Ramos (cell line): ENCODE results near the gene HIBCH.
"Not testable (repeated sequence)": the region's sequence is repeated elsewhere in the genome, so short reads cannot be mapped to it uniquely, and the experiment has no call there.

ENCODE experiments used
- in situ Hi-C: fragments of 300-500 bp; cut with MboI; formaldehyde crosslinking; loops from one replicate; pipeline ENCODE4 v1.14.3; 2022; ENCODE audit warnings: low sequenced_read_pairs; ENCODE audit not compliant: unreplicated experiment

Gene HIBCH

DNA sequence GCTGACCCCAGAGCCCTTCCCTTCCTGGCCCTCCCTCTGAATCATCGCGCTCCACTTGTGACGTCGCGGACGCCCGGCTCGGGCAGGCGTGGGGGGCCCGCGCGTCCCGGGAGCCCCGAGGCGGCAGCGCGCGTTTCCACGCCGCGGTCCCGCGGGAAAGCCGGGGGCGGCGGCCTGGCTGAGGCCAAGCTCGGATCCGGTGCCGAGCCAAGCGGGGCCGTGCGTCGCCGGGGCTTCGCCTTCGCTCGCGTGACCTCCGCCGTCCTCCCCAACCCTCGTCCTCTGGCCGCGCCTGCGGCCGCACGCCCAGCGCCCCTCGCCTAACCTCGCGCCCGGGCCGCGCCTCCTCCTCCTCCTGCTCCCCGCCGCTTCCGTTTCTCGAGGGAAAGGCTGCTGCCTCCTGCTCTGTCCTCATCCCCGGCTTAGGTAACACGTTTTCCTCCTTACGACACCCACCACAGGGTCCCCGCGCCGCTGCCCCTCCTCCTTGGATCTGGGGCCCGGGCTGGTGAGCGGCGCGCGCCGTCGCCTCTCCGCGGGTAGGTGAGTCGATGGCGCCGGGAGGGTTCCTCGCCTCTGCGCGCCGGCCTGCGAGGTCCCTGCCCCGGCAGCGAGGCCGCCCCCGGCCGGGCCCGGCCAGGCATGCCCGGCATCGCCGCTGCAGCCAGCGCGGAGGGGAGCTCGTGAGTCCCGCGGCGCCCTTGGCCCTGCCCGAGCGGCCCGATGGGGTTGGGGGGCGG is 24.1 kb upstream of the HIBCH start, which contains the start of gene INPP1:
Gene INPP1 (plus strand): TSS at position 54 of the 740 bp plus-strand sequence. CDS start 16,514 bp downstream, outside the sequence.
- in situ Hi-C loops = no loop called here

DNA sequence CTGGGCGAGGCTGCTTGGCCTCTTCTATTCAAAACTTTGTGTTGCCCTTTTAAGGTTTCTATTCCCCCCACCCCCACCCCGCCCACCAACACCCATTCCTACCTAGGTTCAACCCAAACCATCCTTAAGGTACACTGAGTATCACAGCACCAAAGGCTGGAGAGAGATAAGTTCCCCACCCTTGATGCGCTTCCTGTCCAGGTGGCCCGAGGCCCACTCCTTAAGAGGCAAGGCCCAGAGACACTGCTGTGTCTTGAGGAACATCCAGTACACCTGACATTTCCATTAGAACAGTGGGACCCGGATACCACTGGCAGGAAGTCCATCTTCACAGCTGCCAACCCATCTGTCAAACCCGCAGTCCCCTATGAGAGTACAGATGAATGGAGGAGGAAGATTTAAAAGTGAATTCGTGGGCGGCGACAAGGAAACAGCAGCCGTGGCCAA is 23.5 kb upstream of the HIBCH start:
- in situ Hi-C loops = no loop called here

DNA sequence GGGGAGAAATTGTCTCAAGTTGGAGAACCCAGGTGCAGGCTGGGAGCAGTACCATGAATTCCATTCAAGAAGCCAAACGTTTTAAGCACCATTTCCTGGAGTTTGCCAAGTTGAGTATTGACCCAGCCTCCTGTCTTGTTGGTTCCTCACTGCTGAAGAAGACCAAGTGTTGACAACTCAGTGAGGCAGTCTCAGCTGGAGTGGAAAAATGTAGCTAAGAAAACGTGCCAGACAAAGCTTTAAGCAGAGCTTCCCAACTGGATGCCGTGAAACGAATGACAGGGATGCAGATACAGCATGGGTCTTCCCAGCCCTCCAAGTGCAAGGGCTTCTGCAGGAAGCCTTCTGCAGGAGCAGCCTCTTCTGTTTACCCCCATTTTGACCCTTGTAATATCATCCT is 23.0 kb upstream of the HIBCH start:
- in situ Hi-C loops = no loop called here

DNA sequence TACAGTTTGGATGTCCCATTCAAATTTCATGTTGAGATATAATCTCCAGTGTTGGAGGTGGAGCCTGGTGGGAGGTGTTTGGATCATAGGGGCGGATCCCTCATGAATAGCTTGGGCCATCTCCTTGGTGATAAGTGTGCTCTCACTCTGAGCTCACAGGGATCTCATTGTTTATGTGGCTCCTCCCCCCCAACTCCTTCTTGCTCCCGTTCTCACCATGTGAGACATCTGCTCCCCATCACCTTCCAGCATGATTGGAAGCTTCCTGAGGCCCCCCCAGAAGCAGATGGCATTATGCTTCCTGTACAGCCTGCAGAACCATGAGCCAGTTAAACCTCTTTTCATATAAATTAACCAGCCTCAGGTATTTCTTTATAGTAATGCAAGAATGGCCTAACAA is 20.7 kb upstream of the HIBCH start:
- in situ Hi-C loops = no loop called here

DNA sequence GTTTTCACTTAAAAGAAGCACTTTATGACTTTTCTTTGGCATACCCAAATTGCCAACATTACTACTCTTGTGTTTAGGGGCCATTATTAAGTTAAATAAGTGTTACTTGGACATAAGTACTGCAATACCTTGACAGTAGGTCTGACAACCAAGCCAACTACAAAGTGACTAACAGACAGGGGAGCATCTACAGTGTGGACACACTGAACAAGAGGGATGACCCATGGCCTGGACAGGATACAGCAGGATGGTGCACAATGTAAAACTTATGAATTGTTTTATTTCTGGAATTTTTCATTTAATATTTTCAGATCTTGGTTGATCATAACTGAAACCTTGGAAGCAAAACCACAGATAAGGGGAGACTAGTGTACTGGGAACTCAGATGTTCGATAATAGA is 19.8 kb upstream of the HIBCH start:
- in situ Hi-C loops = no loop called here

DNA sequence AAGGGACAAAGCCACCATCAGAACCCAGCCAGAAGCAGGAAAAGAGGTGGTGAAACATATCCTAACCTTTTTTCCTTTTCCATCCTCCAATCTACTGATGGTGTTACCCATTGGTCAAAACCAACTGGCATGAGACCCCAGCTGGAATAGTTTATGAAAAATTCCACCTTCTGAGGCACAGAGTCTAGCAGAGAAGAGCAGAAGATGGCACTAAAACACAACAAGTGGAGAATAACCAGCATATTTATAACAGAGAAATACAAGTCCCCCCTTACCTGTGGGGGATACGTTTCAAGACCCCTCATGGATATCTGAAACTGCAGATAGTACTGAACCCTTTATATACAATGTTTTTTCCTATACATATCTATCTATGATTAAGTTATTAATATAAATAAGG is 18.8 kb upstream of the HIBCH start:
- in situ Hi-C loops = no loop called here

DNA sequence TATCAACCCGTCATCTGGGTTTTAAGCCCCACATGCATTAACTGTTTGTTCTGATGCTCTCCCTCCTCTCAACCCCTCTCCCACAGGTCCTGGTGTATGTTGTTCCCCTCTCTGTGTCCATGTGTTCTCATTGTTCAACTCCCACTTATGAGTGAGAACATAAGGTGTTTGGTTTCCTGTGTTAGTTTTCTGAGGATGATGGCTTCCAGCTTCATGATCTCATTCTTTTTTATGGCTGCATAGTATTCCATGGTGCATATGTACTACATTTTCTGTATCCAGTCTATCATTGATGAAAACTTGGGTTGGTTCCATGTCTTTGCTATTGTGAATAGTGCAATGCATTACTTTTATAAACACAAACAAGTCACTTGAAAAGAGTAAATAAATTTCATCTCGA is 16.8 kb upstream of the HIBCH start:
- in situ Hi-C loops = no loop called here

DNA sequence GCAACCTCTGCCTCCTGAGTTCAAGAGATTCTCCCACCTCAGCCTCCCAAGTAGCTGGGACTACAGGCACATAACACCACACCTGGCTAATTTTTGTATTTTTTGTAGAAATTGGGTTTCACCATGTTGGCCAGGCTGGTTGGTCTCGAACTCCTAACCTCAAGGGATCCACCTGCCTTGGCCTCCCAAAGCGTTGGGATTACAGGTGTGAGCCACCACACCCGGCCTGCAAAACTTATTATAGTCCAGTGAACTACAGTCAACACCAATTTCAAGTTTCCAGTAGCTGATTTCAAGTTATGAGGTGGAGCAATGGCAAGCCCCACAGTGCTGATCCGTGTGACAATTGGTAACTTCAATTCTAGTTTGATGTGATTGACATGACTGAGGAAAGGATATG is 16.0 kb upstream of the HIBCH start:
- in situ Hi-C loops = not testable (repeated sequence)

DNA sequence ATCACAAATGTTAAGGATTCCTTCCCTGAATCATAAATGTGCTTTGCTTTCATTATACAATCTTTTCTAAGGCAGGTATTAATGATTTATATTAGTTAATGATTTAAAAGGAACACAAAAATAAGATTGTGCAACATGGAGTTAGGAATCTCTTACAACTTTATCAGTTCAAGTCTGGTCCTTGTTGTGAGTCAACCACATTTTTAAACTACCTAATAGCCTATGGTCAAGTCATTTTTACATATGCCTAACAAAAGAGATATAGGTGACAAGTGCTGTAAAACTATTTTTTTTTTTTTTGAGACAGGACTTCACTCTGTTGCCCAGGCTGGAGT is 15.6 kb upstream of the HIBCH start:
- in situ Hi-C loops = no loop called here

DNA sequence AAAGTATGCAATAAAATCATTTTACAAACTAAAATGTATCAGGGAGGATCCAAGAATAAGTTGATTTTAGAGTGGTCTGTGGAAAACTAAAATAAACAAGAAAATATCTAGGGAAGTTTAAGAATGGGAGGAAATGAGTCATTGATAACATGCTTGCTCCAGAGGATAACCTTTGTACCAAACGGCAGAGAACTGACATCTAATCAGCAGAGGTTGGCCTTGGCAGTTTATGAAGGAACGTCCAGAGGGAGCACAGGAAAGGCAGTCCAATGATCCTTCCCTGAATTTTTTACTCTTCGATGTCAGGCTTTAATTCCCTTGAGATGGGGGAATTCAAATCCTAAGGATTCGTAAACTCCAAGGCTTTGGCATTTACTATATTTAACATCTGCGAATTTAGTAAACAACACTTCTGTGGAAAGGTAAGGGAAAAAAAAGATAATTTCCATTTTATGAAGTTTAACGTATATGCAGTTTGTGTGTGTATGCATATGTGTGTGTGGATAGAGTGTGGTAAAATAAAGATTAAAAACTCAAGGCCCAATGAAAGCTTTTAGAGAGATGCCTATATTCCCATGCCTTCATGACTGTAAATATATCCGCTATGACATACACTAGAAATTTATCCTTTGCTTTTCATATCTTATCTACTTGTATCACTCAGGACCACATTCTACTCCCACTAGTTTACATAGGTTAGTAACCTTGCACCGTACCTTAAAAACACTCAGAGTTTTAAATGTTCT is 15.0 kb upstream of the HIBCH start:
- in situ Hi-C loops = no loop called here

DNA sequence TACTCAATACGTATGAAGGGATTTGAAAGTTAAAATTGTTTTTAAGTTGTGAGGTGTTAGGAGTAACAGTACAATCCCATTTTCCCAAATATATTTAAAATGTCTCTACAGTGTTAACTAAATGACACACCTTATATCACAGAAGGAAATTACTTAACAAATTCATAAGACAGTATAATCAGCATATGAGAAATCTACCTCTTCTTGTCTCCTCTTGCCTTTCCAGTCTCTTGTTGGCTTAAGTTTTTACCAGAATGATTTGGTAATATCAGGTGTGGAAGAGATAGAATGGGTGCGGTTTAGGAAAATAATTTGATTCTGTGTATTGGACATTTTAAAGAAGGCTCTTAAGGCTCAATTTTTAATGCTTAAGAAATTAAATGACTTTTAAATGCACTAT is 14.3 kb upstream of the HIBCH start:
- in situ Hi-C loops = no loop called here

DNA sequence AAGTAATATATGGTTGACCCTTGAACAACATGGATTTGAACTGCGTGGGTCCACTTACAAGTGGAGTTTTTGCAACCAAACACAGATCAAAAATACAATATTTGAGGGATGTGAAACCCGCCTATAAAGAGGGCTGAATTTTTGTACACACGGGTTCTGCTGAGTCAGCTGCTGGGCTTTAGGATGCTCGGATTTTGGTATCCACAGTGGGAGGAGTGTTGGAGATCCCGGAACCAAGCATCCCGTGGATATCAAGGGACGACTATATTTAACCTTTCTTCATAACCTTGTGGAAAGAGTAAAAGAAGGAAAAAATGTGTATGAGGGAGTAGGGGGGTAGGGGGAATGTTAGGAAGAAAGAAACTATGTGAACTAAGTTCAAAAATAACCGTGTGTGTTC is 13.8 kb upstream of the HIBCH start:
- in situ Hi-C loops = no loop called here

DNA sequence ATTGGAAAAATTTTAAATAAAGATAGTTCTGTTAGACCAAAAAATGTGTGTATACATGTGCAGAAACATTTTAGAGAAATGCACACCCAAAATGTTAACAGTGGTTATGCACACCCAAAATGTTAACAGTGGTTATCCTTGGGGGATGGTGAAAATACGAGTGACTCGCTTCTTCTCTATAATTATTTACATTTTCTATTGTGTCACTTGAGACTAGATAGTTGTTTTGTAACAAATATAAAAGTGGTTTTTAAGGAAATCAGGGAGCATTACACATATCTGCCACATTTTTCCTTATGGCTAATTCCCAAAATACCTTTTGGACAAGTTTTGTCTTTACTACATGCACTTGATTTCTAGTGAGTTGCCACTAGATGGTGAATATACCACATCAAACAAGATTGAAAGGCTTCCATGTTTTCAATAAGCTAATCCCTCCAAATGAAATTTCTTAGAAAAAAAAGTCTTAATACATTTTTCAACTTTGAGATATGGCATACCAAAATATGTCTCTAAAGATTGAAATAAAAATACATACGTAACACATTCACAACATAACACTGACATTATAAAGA is 9.0 kb upstream of the HIBCH start:
- in situ Hi-C loops = no loop called here

DNA sequence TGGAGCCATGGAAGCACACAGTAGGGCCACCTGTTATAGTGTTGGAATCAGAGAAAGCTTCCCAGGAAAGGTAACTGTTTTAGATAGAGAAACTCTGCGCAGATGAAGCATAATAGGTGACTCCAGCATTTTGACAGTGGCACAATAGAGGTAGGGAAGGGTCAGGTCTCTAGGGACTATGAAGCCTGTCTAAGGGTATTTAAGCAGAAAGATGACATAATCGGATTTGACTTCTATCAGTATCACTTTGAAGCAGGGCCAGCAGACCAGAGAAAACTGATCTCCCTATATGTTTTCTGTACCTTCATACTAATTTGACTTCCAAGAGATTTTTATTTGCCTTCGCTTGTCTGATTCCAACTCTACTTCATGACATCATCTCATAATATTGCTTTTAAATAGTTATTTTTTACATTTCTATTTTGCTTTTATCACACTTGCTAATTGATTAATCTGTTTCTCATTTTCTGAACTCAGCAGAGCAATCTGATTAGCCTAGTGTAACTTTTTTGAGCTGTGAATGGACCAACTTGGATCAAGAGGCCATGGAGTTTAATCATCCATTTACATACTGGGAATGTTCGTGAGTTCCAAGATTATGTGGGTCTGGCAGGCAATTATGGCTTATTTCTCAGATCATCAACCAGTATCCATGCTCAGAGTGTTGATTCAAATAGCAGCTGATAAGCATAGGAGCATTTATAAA is 8.4 kb upstream of the HIBCH start:
- in situ Hi-C loops = no loop called here

DNA sequence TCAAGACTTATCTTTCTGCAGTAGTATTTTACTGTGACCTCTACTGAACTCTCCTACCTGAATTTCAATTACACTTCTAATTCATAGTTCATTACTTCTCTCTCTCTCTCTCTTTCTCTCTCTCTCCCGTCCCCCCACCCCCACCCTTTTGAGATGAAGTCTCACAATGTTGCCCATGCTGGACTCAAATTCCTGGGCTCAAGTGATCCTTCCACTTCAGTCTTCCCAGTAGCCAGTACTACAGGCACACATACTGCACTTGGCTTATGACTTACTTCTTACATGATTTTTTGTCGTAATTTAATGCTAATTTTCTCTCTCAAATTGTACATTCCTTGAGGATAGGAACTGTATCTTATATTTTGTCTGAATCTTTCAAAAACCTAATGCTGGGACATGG is 6.0 kb upstream of the HIBCH start:
- in situ Hi-C loops = no loop called here

DNA sequence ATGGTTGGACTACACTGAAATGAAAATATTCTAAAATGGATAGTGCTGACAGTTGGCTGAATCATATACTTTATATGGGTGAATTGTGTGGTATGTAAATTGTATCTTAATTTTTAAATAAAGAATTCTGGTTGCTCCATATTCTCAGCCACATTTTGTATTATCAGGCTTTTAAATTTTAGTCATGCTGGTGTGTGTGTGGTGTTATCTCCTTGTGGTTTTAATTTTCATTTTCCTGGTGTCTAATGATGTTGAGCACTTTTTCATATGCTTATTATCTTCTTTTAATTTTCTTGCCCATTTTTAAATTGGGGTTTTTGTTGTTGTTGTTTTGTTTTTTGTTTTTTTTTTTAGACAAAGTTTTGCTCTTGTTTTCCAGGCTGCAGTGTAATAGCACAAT is 3.8 kb upstream of the HIBCH start:
- in situ Hi-C loops = no loop called here

DNA sequence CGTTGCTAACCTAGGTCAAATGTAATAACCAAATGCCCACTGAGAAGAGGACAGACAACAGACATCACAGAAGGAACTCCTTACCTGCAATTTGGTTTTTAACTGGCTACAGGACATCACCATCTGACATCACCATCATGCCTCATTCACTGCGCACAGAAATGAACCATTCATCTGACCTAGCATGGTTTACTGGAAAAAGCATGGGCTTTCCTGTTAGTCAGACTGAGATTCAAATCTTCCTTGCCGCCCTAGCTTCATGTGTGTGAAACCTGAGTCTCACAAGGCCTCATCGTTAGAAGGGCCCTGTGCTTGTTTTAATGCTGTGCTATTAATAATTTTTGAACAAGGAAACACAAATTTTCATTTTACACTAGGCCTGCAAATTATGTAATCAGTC is 1.1 kb upstream of the HIBCH start:
- in situ Hi-C loops = no loop called here

DNA sequence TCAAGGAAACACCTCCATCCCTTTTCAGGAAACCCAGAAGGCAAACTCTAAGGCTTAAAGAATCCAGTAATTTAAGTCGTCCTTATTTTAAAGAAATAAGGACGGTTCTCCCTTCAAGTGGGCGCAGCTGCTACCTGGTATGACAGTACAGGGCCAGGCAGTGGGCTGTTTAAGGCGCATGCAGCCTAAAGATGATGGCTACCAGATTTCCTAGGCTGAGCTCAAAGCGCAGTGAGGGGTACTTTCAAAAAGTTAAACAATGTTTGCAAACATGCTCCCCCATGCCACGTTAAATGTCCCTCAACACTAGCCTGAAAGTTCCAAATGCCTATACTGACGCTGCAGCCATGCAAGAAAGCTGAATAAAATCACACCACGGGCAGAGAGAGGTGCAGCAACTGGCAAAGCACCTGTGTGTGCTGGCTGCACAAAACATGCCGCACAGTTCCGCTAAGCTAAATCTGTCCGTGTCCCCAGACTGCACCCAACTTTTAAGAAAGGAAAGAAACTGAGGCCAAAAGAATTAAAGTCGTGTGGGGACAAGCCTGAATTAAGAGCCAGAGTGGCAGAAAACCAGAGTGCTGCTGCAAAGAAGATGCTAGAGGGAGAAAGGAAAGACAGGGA is 583 bp downstream of the HIBCH start:
- in situ Hi-C loops = no loop called here

DNA sequence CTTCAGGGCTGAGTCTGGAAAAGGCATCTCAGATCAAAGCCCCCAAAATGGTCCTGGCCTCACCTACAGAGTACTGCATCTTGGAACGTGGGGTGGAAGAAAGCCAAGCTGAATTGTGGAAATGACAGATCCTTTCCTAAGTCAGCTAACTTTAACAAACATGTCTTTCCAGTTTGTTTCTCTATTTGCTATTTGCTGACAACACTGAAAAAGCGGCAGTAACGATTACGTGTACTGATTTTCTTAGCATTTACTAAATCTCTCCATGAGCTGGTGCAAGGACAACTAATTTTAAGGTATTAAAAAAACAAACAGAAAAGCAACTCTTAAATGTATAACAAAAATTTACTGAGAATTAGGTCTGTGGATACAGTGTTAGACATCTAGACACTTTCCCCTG is 1.1 kb downstream of the HIBCH start:
- in situ Hi-C loops = no loop called here

DNA sequence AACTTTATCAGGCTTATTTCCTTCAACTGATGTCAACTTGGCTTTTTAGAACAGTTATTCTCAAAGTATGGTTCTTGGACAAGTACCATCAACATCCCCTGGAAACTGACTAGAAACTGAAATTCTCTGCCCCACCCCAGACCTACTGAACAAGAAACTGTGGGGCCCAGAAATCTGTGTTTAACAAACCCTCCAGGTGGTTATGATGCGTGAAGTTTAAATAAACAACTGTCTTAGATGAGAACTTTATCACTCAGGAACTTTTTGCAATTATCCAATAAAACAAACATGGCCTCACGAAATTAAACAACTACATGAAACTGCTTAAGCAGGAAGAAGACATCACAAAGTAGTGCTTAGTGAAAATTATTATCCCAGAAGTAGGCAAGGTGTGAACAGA is 4.4 kb downstream of the HIBCH start:
- in situ Hi-C loops = no loop called here

DNA sequence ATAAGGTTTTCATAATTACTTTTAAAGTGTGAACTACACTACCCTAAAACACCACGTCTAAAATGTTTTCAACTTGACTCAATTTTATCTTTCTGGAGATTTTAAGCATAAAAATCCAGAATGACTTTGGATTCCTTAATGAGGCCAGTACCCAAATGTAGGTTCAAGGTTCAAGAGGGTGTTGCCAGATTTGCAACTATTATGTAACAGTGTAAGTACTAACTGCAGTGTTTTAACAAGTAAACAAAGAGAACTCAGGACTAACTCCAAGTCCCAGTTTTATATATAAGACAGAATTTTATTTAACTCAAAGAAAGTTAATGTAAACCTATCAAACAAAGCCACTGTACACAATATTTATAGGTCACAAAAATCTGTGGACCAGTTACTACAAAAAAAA is 5.7 kb downstream of the HIBCH start:
- in situ Hi-C loops = no loop called here
